HPDE6-E6E7 (cell line): ENCODE results near the gene SFXN2.
"Not testable (repeated sequence)": the region's sequence is repeated elsewhere in the genome, so short reads cannot be mapped to it uniquely, and the experiment has no call there.

ENCODE experiments used
- DNase-seq: peaks from one replicate; pipeline ENCODE4 v3.0.0; 2011; ENCODE audit warnings: missing footprints; ENCODE audit errors: extremely low spot score

Gene SFXN2, protein sequence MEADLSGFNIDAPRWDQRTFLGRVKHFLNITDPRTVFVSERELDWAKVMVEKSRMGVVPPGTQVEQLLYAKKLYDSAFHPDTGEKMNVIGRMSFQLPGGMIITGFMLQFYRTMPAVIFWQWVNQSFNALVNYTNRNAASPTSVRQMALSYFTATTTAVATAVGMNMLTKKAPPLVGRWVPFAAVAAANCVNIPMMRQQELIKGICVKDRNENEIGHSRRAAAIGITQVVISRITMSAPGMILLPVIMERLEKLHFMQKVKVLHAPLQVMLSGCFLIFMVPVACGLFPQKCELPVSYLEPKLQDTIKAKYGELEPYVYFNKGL

GRCh38 chr10:102714621-102715455, at the start of gene SFXN2:
Gene SFXN2, plus strand, starts transcription at chr10:102714636. Its CDS starts 12,001 bp downstream, at chr10:102726637.
- DNase-seq = no peak

- DNase-seq = no peak
Observed at GRCh38 chr10:102665904-102666509, 48.4 kb upstream of the SFXN2 start.

GRCh38 chr10:102667411-102667810, 47.0 kb upstream of the SFXN2 start:
- DNase-seq = not testable (repeated sequence)

DNA sequence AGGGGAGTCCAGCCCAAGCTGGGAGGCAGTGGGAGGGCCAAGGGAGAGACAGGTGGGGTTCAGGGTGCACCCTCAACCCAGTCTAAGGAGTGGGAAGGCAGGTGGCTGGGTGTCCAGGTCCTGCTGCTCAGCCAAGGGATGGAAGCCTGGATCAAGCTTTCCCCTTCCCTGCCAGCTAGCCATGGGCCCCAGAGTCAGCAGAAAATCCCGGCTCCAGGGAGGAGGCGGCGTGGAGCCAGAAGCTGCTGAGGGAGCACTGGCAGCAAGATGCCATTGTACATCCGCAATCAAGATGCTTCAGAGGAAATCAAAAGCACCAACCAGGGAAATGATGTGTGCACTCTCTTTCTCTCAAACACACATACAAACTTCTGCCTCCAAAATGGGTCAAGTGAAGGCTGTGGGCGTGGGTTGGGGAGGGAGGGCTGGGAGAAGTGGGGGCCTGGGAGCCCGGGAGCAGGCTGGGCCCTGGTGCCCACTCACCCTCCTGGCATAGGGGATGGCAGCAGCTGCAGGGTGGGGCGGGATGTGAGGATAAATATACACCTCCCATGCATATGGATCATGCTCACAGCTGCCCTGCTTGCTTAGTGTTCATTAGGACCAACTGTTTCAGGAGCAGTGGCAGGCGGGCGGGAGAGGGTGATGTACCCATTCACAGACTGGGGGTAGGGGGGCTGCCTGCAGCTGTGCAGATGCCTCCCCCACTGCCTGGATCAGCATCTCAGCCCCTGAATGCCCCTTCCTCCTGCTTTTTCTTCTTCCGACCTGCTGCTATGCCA, 45.9 kb upstream of the SFXN2 start:
- DNase-seq = no peak

- DNase-seq = no peak
Observed at GRCh38 chr10:102669206-102670064, 45.0 kb upstream of the SFXN2 start.

- no peak for DNase-seq
Observed at GRCh38 chr10:102670065-102670670, 44.3 kb upstream of the SFXN2 start.

- no peak for DNase-seq
Observed at GRCh38 chr10:102670871-102671434, 43.5 kb upstream of the SFXN2 start.

DNA sequence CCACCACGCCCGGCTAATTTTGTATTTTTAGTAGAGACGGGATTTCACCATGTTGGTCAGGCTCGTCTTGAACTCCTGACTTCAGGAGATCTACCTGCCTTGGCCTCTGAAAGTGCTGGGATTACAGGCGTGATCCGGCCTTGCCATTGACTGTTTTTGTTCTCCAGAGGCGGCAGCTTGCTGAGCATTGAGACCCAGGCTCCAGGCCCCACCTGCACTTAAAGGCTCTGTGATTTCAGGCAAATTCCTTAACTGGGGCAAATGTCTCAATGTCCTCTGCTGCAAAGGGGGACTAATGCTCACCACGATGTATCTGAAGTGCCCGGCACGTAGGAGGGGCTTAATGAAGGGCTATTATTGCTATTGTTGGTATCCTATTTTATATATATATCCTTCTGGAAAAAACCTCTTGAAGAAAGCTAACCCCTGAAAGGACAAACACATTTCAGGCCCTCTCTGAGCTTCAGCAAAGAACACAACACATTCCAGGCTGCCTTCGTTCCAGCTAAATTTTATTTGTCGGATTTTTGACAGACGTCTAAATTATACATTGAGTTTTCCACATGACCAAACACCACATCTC, 41.1 kb upstream of the SFXN2 start:
- no peak for DNase-seq

GRCh38 chr10:102673819-102674511, 40.5 kb upstream of the SFXN2 start:
- DNase-seq = peak; percentile 81

GRCh38 chr10:102674566-102674965, 39.9 kb upstream of the SFXN2 start:
- DNase-seq = no peak

DNA sequence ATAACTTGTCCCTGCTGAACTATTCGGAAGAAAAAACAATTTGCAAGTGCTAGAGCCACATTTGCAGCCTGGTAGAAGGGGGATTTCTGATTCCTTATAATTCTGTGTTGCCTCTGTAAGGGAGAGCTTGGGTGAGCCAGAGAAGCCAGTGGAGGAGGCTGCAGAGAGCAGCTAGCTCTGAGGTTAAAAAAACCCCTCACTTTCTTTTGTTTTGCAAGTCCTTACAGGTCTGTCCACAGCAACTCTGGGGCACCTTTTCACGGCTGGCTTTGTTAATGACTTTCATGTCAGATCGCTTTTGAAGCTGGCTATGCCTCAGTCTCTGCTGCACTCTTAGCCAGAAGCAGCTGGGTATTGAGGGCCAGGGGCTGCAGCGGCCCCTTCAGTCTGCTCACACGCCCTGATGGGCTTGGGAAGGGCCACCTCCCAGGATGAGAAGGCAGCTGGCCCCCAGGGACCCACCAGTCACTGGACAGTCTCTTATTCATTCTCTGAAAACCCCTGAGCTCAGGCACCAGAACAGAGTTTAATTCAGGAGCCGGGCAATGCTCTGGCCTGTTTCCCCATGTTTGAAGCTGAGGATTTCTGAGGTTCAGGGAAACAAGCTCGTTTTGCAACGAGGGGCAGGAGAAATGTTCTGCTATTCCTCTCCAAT, 39.3 kb upstream of the SFXN2 start:
- DNase-seq = no peak

DNA sequence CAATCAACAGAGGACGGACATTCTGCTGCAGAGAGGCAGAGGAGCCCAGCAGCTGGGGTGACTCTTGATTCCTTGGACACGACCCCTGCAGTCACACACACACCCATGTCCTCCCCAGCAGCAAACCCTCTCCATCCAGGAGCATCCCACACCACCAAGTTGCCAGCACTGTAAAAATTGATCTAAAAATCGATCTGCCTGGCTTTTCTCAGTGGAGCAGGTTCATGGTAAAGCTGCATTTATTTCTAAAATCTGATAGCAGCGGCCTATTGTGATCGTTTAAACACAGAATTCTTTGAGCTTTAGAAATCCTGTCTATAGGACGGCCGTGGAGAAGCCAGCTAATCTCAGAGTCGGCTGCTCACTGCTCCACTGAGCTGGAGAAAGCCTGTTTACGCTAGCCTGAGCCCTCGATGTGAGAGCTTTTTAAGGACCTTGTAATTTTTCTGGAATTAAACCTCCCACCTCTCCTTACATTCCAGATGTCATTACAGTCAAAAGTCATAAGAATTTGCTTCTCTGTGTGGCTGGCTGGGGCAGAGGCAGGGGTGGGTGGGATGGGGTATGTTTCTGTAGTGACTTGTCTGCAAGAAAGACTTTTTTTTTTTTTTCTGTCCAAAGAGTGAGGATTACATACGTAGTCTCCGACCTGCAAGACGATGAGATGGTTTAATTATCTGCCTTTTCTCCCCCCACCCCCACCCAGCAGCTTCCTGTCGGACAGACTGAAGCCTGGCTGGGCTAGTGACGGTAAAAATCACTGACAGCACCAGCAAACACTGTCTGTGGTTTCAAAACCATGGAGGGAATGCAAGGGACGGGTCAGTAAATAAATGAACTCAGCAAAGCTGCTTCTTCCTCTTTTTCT, 38.5 kb upstream of the SFXN2 start:
- DNase-seq = no peak

DNA sequence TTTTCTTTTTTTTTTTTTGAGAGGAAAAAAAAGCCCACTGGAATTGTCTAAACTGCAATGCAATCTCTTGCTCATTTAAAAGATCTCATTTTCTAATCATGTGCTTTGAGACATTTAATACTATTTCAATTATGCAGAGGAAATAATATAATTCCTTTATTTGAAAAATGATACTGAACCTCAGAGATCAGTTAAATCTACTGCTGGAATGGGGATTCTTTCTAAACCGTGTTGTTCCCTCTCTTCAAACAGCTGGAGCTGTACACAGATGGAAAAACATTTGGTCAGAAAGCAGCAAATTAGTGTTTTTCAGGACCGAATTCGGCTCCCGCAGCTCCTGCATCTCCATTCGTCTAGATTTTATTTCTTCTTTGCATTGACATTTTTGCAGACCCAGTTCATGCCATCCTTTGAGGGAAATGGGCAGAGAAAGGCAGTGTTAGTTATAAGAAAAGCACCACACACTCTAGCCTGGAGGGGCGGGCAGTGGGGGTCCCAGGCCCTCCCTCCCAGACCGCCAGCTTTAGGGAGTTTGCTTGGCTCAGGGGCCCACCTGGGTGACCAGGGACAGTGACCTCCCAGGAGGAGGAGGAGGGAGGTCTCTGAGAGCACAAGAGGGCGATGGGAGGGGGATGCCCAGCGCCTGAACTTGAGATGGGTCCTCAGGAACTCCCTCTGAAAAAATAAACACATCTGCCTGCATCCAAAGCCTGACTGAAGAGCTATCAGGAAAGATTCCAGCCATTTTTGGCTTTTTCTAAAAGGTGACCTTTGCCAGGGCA, 37.7 kb upstream of the SFXN2 start:
- DNase-seq = no peak

- DNase-seq = no peak
Observed at GRCh38 chr10:102677331-102678067, 36.9 kb upstream of the SFXN2 start.

DNA sequence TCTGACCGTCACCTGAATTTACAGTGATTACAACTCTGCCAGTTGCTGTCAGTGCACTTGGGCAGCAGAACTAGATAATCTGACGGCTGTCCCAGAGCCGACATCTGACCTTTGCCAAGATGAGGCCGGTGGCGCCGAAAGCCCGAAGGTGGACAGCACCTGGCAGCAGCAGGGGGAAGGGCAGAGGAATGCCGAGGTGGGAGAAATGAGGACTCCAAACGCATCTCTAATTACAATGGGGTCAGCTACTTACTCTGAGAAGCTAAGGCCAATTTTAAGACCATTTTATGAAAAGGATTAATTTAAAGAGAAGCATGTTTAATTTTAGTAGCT, 36.4 kb upstream of the SFXN2 start:
- no peak for DNase-seq

DNA sequence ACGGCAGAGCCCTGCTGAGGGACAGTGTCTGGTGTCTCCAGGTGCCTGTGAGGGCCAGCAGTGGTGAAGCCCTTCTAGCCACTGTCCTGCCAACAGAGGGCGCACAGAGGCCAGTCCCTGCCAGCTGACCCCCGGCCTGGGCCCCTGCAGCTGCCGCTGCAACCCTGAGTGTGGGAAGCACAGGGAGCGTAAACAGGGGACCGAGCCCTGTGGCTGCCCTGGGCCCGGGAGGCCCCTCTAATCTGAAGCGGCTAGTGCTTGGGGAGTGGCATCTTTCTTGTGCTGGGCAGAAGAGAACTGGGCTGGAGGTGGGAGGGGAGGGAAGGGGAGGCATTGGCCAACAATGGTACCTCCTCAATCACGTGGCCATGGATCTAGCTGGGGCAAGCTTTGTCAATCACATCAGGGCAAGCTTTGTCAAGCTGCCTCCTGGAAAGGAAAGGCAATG, 35.6 kb upstream of the SFXN2 start:
- DNase-seq = no peak
